ENCODE results near the gene ABLIM2.

Gene ABLIM2

GRCh38 chr4:8192748-8193738 lies 34.4 kb upstream of the ABLIM2 start:
- DNase-seq (ENCODE audit: low spot score): no peak

DNA sequence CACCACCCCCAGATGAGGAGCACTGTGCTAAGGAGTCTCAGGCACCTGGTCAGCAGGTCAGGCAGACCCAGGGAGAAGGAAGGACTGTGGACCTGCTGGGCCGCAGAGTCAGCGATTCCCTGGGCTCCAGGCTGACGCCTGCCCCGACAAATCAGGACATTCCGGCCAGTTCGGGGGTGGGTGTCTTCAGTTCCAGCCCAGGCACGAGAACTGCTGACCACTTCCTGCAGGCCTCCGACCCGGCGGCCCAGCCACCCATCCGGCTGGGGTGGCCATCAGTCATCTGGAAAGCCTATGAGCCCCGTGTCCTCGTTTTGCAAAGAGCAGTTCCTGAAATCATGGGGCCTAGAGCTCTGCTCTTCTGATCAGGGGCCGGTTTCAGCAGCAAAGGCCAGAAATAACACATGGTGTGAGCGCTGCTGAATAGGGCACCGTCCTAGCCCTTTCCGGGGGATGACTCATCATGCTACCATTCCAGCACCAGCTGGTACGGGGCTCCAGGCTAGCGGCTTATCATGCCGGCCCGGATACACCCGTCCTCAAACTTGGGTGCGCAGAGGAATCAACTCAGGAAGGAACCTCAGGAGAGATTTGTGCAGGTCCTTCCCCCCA lies 32.6 kb upstream of the ABLIM2 start:
- peak; percentile 58 for DNase-seq (ENCODE audit: low spot score)

DNA sequence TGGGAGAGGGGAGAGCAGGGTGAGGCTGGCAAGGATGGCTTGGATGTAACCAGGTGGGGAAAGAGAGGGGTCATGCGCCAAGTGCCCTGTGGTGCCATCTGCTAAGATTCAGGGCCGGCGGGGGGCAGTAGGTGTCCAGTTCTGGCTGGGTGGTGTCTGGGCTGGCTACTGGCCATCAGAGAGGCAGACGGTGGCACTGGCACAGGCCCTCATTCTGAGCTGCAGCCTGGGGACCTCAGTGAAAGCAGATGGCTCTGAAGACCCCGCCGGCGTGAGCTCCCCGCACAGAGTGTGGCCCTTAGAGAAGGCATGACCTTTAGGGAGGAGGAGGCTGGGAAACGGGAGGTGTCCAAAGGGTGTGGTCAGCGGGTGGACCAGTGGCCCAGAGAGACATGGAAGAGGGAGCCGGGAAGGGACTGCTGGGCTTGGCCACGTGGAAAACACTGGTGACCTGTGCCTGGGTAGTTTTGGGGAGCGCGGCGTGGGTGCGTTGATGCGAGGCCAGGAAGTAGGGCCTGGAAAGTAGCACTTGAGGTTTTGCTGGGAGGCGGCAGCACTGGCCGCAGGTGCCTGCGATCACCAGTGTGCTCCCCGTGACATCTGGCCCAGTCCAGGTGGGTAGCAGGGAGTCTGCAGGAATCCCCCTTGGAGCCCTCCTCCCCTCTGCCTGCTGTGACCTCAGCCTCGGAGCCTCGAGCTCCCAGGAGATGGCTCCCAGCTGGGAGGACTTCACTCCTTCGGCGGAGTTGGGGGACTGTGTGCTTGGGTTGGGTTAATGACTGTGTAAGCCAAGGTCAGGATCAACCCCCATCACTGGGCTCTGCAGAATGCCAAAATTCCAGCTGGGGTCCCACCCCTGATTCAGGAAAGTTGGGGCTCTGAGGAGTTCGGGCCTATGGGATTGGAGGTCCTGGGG lies 31.2 kb upstream of the ABLIM2 start:
- no peak for DNase-seq (ENCODE audit: low spot score)

GRCh38 chr4:8188743-8189550 lies 30.3 kb upstream of the ABLIM2 start:
- DNase-seq (ENCODE audit: low spot score): no peak

DNA sequence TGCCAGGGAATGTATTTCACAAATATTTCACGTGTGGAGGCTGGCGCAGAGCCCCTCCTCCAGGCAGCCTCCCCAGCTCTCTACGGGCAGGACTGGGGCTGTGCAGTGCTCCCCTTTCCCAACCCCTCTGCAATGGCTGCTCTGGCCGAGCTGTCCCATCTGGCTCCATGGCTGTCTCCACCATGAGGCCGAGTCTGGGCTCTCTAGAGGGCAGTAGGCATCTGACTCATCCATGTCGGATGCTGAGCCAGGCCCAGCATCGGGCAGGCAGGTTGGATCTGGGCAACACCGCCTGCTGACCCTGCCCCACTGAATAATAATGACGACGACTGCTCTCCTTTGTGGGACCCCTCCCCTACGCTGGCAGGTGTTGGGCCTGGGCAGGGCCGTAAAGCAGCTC lies 29.5 kb upstream of the ABLIM2 start:
- DNase-seq (ENCODE audit: low spot score): no peak

GRCh38 chr4:8185930-8186329 lies 27.3 kb upstream of the ABLIM2 start:
- DNase-seq (ENCODE audit: low spot score): no peak

DNA sequence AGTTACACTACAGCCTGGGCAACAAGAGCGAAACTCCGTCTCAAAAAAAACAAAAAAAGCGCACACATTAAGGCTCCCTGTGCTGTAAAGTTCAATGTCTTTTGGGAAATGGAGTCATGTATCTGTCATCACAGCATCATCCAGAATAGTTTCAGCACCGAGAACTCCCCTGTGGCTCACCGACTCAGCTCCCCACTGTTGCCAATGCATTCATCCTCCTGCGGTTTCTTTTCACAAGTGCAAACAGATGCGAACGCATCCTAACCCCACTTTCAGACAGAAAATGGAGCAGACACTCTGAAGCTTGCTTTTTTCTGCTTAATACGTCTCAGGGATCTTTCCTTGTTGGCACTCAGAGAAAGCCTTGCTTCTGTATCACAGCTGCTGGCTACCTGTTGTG lies 26.7 kb upstream of the ABLIM2 start:
- DNase-seq (ENCODE audit: low spot score): no peak

DNA sequence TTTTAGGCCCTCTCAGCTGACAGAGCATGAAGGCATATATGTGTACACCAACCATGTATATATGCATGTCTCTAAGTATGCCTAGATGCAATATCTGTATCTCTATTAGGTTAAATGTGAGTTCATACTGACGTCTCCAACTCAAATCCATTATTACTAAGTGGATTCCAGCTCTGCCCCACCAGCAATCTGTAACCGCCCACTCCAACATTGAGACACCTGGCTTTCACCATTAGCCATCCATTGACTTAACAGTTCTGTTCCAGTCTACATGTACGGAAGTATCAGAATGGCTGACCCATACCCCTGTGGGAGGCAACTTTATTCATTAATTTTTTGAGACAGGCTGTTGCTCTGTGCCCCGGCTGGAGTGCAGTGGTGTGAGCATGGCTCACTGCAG lies 25.4 kb upstream of the ABLIM2 start:
- DNase-seq (ENCODE audit: low spot score): no peak

GRCh38 chr4:8182858-8183725 lies 24.5 kb upstream of the ABLIM2 start:
- DNase-seq (ENCODE audit: low spot score): peak; percentile 94

GRCh38 chr4:8182294-8182693 lies 23.7 kb upstream of the ABLIM2 start:
- no peak for DNase-seq (ENCODE audit: low spot score)

DNA sequence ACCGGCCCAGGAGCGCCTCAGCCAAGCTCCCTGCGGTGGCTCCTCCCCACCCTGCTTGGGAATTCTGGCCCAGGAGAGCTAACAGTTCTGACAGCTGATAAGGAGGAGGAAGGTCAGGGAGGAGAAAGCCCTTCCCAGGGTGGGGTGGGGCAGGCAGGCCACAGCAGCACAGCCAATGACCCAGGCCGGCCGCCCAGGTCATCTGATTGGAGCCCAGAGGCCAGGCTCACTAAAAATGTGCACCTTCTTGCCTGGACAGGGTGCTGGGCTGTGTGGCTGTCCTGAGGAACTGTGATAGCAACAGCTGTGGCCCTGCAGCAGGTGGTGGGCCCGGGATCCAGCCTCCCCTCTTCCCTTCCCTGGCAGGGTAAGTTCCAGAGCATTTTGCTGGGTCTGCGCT lies 23.2 kb upstream of the ABLIM2 start:
- peak; percentile 68 for DNase-seq (ENCODE audit: low spot score)

DNA sequence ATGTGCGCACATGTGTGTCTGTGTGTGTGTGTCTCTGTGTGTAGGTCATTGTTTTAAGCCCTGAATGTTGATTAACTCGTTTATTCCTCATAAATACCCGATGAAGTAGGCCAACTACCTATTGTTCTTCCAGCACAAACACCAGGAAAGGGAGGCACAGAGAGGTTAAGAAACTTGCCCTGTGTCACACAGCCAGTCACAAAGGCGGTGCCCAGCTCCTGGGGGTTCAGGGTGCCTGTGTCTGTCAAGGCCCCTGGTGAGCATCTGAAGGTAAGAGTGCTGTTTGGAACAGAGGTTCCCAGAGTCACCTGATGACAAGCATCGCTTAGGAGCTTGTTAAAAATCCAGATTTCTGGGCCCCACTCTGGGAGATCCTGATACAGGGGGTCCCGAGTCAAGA lies 22.5 kb upstream of the ABLIM2 start:
- no peak for DNase-seq (ENCODE audit: low spot score)

- DNase-seq (ENCODE audit: low spot score): no peak
Observed at GRCh38 chr4:8180310-8181093, 21.9 kb upstream of the ABLIM2 start.

DNA sequence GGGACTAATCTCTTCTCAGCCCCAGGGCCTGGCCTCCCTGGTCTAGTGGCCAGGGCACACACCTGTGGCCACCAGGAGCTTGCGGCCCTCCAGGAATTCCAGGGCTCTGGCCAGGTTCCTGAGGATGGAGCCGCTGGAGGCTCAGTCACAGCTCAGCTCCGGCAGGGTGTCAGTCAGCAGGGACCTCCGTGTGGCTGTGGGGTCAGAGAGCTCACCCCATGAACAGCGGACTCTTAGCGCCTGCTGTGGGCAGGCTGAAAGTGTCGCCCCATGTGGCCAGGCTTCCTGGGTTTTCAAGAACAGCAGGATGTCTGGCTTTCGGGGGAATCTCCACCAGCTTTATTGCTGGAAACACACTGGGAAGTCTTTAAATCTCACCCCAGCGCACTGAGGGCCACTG lies 21.2 kb upstream of the ABLIM2 start:
- DNase-seq (ENCODE audit: low spot score): no peak

- DNase-seq (ENCODE audit: low spot score): no peak
Observed at GRCh38 chr4:8179074-8179473, 20.5 kb upstream of the ABLIM2 start.

DNA sequence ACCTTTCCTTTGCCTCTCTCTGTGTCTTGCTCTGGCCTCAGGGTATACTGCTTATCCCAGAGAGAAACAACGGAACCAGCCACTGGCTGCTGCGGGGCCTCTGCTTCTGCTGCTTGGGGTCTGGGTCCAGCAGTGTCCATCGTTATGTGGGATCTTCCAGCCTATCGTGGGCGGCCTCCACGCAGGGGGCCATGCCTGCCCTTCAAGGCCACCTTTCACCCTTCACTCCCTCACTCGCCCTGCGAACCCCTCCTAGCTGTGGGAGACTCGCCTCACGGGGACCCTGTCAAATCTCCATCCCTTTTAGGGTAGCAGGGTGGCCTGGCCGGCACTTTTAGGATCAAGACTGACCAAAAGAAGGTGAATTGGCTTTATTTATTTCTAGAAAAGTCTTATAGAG lies 19.3 kb upstream of the ABLIM2 start:
- DNase-seq (ENCODE audit: low spot score): no peak

- DNase-seq (ENCODE audit: low spot score): no peak
Observed at GRCh38 chr4:8177552-8177951, 18.9 kb upstream of the ABLIM2 start.

- peak; percentile 32 for DNase-seq (ENCODE audit: low spot score)
Observed at GRCh38 chr4:8176547-8177399, 18.2 kb upstream of the ABLIM2 start.

- DNase-seq (ENCODE audit: low spot score): no peak
Observed at GRCh38 chr4:8175686-8176085, 17.1 kb upstream of the ABLIM2 start.
